ENCODE results near the gene CHCHD6. TPM values are rescaled to one million over a fixed set of nuclear protein-coding genes. Genes with fewer than 3 reads are reported as not detected.
A peak's percentile ranks its signal among the peaks of the same experiment; 100 is the strongest.

CHCHD6 gene
- total and polyA plus RNA-seq, 2 of the 4 experiments (the other 2 are of a cell fraction), result 18.8 to 28.9 TPM

DNA sequence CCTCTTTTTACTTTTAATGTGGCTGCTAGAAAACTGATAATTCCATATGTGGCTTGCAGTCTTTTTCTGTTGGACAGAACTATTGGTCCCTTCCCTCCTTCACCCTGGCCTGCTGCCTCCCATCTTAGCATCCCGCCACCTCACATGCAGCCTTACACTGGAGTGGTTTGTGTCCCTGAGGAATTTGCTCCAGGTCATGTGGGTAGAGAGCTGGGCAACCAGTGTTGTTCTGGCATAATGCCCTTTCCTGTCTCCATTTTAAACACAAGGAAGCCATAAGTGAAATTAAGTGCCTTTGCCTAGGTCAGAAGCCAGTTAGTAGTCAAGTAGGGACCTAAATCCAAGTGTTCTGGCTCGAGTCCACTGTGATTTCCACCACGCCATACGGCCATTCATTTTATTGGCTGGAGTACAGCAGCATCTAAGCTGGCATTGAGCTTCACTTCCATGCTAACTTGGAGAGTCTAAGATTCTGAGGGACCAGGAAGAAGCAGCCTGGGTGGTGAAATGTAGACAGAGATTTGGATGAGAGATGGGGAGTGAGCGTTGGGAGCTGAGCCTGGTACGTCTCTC, 232.9 kb downstream of the CHCHD6 start:
- H4K20me1 ChIP-seq (ENCODE audit: insufficient read depth, low read length), result no peaks in the 10 kb centered on the region
- ChIA-PET CTCF (interaction anchor here (2.8 kb wide), 1 partner anchor 184 kb away, joined by 8 read pairs; no protein-coding TSS in a partner anchor), POLR2A (ENCODE audit: unreplicated experiment) (no interaction called here)
- in situ Hi-C loops (cut with MboI; ENCODE audit: low sequenced_read_pairs), result no loop called here
- H3K14ac ChIP-seq (replicated peaks; ENCODE audit: low read depth, low read length), result peak overlapping the region; percentile 34; the same call in 1 of the 2 replicates
- H2BK120ac ChIP-seq (ENCODE audit: low read depth, low read length), result 0 out of 2 replicates have a peak overlapping the region, but pooled peaks have one; percentile 12
- H3K36me3 ChIP-seq (ENCODE audit: control insufficient read depth, insufficient read depth, low read length), result no peaks in the 10 kb centered on the region
- H3K79me1 ChIP-seq (ENCODE audit: low read depth in 1 of 2, low read length in 2 of 2), result 0 out of 4 replicates have a peak, but pooled peaks cover 0 to 6% of the 10 kb centered on the region in 2 experiments
- H2AFZ ChIP-seq (replicated peaks; ENCODE audit: low read length, poor library complexity), result no peak overlapping the region
- H3K27me3 ChIP-seq (ENCODE audit: control insufficient read depth, insufficient read depth, low read length), result no peaks in the 10 kb centered on the region
- BruUV-seq (replicated peaks), result no TSS peak
- no peak overlapping the region for H2BK5ac ChIP-seq (ENCODE audit: low read depth, low read length, poor library complexity, severe bottlenecking)
- peaks cover 22% of the 10 kb centered on the region for H3K4me1 ChIP-seq (ENCODE audit: control insufficient read depth, insufficient read depth, low read length)
- H3K27ac ChIP-seq (ENCODE audit: insufficient read depth, low read length), result no peak overlapping the region
- H2AK5ac ChIP-seq (ENCODE audit: low read depth, low read length), result no peak overlapping the region; the same call in 1 of the 2 replicates
- no peak overlapping the region for H2BK15ac ChIP-seq (ENCODE audit: low read depth, low read length)
- no peak overlapping the region for H4K5ac ChIP-seq (ENCODE audit: low read depth, low read length)
- no peaks in the 10 kb centered on the region for H3K9me3 ChIP-seq (ENCODE audit: control insufficient read depth, insufficient read depth, low read length)
- no peak overlapping the region for H3K56ac ChIP-seq (ENCODE audit: extremely low read depth, insufficient read depth, low read length)
- ATAC-seq (ENCODE audit: low read depth) (no peak), DNase-seq (no peak)
- no peak overlapping the region for H3K9ac ChIP-seq (ENCODE audit: low read depth, low read length)
- H3K23ac ChIP-seq (ENCODE audit: low read depth, low read length), result no peak overlapping the region
- TF ChIP-seq NFE2L2 (IDR thresholded peaks at IDR 0.05; ENCODE audit: low read depth, low read length) (no peak), RCOR1 (IDR thresholded peaks at IDR 0.05; ENCODE audit: insufficient replicate concordance, low read length) (no peak), POLR2A (IDR thresholded peaks at IDR 0.05; ENCODE audit: low read depth, low read length) (no peak), CHD1 (IDR thresholded peaks at IDR 0.05; ENCODE audit: low read depth, low read length) (no peak), FOS (IDR thresholded peaks at IDR 0.05; ENCODE audit: low read depth, low read length) (no peak), CEBPB (IDR thresholded peaks at IDR 0.05; ENCODE audit: low read depth, low read length) (no peak), ELK1 (IDR thresholded peaks at IDR 0.05; ENCODE audit: borderline replicate concordance, low read depth, low read length) (no peak), CTCF (conservative IDR thresholded peaks at IDR 0.05; ENCODE audit: low read depth, low read length) (no peak), MAZ (IDR thresholded peaks at IDR 0.05; ENCODE audit: borderline replicate concordance, low read depth, low read length) (no peak), MXI1 (IDR thresholded peaks at IDR 0.05; ENCODE audit: borderline replicate concordance, low read depth, low read length) (no peak), SMC3 (IDR thresholded peaks at IDR 0.05; ENCODE audit: low read depth, low read length) (no peak), RFX5 (IDR thresholded peaks at IDR 0.05; ENCODE audit: low read depth, low read length) (no peak), BHLHE40 (IDR thresholded peaks at IDR 0.05; ENCODE audit: low read depth, low read length) (no peak), RAD21 (IDR thresholded peaks at IDR 0.05; ENCODE audit: low read length) (no peak)
- TF ChIP-seq, protein P1, sequence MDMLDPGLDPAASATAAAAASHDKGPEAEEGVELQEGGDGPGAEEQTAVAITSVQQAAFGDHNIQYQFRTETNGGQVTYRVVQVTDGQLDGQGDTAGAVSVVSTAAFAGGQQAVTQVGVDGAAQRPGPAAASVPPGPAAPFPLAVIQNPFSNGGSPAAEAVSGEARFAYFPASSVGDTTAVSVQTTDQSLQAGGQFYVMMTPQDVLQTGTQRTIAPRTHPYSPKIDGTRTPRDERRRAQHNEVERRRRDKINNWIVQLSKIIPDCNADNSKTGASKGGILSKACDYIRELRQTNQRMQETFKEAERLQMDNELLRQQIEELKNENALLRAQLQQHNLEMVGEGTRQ (IDR thresholded peaks at IDR 0.05; ENCODE audit: low read depth, low read length), result no peak
- H3K4ac ChIP-seq (ENCODE audit: low read depth, low read length), result 0 out of 2 replicates have a peak overlapping the region, but pooled peaks have one; percentile 24
- H2BK20ac ChIP-seq (ENCODE audit: low read depth, low read length), result no peak overlapping the region
- H3K9me1 ChIP-seq (ENCODE audit: insufficient read depth, low read length), result peaks cover 33% of the 10 kb centered on the region
- dilution Hi-C loops (cut with HindIII; ENCODE audit: low sequenced_read_pairs, unreplicated experiment), result no loop called here
- H3K4me2 ChIP-seq (ENCODE audit: low read depth, low read length), result no peak overlapping the region
- 93% methylated on average over 3 of the region's 6 CpGs; no CpG with 5 or more reads in 1 of the 2 experiments for WGBS, 2 experiments (ENCODE audit: extremely low coverage in 2 of 2, insufficient read length in 1 of 2)
- H4K91ac ChIP-seq (ENCODE audit: insufficient read depth, low read depth, low read length), result no peak overlapping the region
- intact Hi-C loops (cut with micrococcal nuclease), result no loop called here
- no peak overlapping the region for H3K4me3 ChIP-seq (ENCODE audit: insufficient read depth, low read depth, low read length)
- H2AK9ac ChIP-seq (replicated peaks; ENCODE audit: low read depth, low read length, poor library complexity), result peak overlapping the region; percentile 48
- H3K18ac ChIP-seq (ENCODE audit: low read depth, low read length), result no peak overlapping the region
- no peak overlapping the region for H4K8ac ChIP-seq (ENCODE audit: low read depth in 2 of 2, low read length in 2 of 2)

Measured in IMR-90 (cell line).